Measurements from ENCODE around the gene NRIP1. TPM values are rescaled to one million over a fixed set of nuclear protein-coding genes. Genes with fewer than 3 reads are reported as not detected.

The NRIP1 gene
- total RNA-seq, 1 experiment from 2014 or later: 10.4 TPM

DNA sequence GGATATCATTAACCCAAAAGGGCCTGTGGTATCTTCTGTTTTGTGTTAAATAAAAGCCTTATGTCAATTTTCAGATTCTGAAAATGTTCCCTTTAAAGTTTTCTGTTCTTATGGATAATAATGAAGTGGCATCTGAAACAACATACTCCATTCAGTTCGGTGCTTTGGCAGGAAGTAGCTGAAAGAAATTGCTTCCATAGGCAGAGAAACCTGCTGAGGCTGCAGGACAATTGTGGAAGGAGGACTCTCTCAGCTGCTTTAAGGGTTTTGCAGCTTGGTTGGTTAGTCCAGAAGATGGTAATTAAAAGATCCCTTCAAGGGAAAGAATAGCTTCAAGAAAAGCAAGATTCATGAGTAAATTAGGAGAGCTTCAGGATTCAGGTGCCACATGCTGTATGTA, 30.5 kb upstream of the NRIP1 start:
- Histone ChIP-seq H3K4me1 (ENCODE audit: insufficient read depth, low read length) (no peaks in the 10 kb centered on the region), H3K4ac (ENCODE audit: low read depth, low read length) (no peak overlapping the region), H3K9ac (ENCODE audit: extremely low read depth, insufficient read length, low read length) (no peak overlapping the region), H2BK12ac (ENCODE audit: insufficient read length, low read depth, low read length) (no peak overlapping the region), H2BK15ac (ENCODE audit: low read depth, low read length) (no peak overlapping the region), H3K79me1 (ENCODE audit: insufficient read depth, low read depth, low read length, poor library complexity, severe bottlenecking) (no peaks in the 10 kb centered on the region), H2AFZ (ENCODE audit: low read length) (no peak overlapping the region), H3K14ac (ENCODE audit: insufficient read depth, low read length) (no peak overlapping the region), H3K56ac (ENCODE audit: insufficient read length, low read depth, low read length) (no peak overlapping the region), H3K23me2 (ENCODE audit: insufficient read length, low read depth, low read length, poor library complexity, severe bottlenecking) (no peaks in the 10 kb centered on the region), H2BK20ac (ENCODE audit: low read depth, low read length, poor library complexity, severe bottlenecking) (no peak overlapping the region), H3T11ph (ENCODE audit: low read length) (no peak overlapping the region), H4K5ac (ENCODE audit: insufficient read length, low read depth, low read length) (no peak overlapping the region), H2BK120ac (ENCODE audit: low read depth, low read length, poor library complexity, severe bottlenecking) (no peak overlapping the region), H3K4me2 (ENCODE audit: insufficient read depth, insufficient read length, low read length) (no peak overlapping the region), H3K27me3 (ENCODE audit: insufficient read depth, low read length) (no peaks in the 10 kb centered on the region), H4K20me1 (ENCODE audit: control insufficient read depth, insufficient read depth, insufficient read length) (no peaks in the 10 kb centered on the region), H4K91ac (ENCODE audit: insufficient read length, low read depth, low read length) (no peak overlapping the region), H3K9me3 (ENCODE audit: control insufficient read depth, low read depth, low read length) (no peaks in the 10 kb centered on the region), H2BK5ac (ENCODE audit: insufficient read length, low read length) (no peak overlapping the region), H3K27ac (ENCODE audit: insufficient read length, low read depth, low read length) (no peak overlapping the region), H2AK5ac (ENCODE audit: insufficient read length, low read length) (no peak overlapping the region), H3K79me2 (ENCODE audit: insufficient read depth, low read length) (no peaks in the 10 kb centered on the region), H3K18ac (ENCODE audit: insufficient read length, low read depth, low read length) (no peak overlapping the region), H4K8ac (replicated peaks; ENCODE audit: insufficient read length, low read depth, low read length) (no peak overlapping the region), H3K23ac (ENCODE audit: insufficient read length, low read depth, low read length) (no peak overlapping the region)
- TF ChIP-seq, protein P1, sequence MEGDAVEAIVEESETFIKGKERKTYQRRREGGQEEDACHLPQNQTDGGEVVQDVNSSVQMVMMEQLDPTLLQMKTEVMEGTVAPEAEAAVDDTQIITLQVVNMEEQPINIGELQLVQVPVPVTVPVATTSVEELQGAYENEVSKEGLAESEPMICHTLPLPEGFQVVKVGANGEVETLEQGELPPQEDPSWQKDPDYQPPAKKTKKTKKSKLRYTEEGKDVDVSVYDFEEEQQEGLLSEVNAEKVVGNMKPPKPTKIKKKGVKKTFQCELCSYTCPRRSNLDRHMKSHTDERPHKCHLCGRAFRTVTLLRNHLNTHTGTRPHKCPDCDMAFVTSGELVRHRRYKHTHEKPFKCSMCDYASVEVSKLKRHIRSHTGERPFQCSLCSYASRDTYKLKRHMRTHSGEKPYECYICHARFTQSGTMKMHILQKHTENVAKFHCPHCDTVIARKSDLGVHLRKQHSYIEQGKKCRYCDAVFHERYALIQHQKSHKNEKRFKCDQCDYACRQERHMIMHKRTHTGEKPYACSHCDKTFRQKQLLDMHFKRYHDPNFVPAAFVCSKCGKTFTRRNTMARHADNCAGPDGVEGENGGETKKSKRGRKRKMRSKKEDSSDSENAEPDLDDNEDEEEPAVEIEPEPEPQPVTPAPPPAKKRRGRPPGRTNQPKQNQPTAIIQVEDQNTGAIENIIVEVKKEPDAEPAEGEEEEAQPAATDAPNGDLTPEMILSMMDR (conservative IDR thresholded peaks at IDR 0.05): no peak
- Mint-ChIP-seq H3K27ac (no peak overlapping the region), H3K4me3 (no peak overlapping the region), H3K4me1 (peaks cover 5 to 20% of the 10 kb centered on the region in 2 experiments), H3K36me3 (ENCODE audit: insufficient read depth in 1 of 3, low read depth in 3 of 3) (no peaks in the 10 kb centered on the region; a peak in 1 of 7 replicates), H3K9me3 (no peaks in the 10 kb centered on the region), H3K27me3 (ENCODE audit: low read depth) (no peaks in the 10 kb centered on the region)
- DNase-seq: no peak
- no CpG with 5 or more reads among the region's 1 CpG for WGBS (ENCODE audit: extremely low coverage, insufficient read length, low lambda C conversion rate)
